Hematopoietic multipotent progenitor cell treated with erythropoietin and hydrocortisone succinate and interleukin-3 and kit ligand, for 6 days (in vitro differentiated cells): ENCODE results near the gene PLXNA2.
A peak's percentile ranks its signal among the peaks of the same experiment; 100 is the strongest.

ENCODE experiments used
- DNase-seq: peaks from one replicate; pipeline ENCODE4 v3.0.0-alpha.2; 2015

The PLXNA2 gene

DNA sequence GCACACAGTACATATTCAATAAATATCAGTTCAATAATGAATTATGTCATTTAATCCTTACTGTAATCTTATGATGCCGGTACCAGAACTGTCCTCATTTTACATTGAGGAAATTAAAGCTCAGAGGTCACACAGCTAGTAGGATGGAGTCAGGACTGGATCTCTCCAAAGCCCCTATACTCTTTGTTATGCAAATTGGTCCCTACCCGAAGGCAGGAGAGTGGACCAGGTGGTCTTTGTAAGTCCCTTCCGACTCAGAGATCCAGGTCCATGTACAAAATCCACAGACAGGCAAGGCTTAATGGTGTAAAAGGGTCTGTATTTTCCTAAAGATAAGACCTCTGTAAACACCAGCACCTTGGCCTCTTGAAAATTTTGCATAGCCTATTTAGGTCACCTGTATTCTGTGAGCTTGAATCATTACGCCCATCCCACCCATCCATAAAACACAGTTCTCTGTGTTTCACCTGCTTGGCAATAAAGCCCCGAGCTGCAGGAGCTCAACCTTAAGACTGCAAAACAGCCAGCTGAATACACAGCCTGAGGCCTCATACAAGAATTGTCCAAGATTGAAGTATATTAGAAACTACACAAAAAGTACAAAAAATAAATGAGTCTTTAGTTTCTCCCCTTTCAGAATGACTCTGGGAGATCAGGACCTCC is 41.7 kb downstream of the PLXNA2 start:
- DNase-seq, result no peak

DNA sequence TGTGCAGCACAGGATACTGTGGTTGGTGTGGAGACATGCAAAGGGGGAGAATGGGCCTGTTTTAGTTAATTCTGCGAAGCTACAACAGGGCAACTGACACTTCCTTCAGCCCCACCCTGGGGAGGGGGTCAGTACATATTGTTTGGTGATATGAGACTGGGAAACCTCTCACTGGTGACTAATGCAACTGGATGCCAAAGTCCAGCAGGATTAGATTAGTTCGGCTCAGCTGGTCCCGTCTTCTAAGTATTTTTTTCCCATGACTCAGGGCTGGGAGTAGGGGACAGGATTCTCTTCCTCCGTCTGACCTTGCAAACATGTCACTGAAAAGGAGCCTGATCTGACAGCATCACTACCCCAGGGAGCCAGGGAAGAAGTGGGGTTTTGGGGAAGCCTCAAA is 43.0 kb downstream of the PLXNA2 start:
- DNase-seq, result no peak

DNA sequence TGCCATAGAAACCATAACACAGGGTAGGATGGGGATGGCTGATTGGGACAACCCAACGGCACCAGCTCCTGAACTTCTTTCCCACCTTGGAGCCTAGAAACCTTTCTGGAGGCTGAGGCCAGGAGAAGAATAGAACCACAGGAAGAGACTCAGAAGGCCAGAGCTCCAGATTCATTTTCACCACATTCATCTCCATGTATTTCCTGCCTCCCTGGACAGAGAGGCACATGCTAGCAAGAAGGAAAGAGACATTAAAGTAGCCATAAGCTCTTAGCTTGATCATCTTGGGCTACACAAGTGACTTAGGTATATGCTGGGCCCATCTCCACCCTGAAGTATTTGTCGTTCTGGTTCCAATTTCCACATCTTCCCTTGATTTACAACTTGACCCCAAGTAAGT is 44.1 kb downstream of the PLXNA2 start:
- no peak for DNase-seq

DNA sequence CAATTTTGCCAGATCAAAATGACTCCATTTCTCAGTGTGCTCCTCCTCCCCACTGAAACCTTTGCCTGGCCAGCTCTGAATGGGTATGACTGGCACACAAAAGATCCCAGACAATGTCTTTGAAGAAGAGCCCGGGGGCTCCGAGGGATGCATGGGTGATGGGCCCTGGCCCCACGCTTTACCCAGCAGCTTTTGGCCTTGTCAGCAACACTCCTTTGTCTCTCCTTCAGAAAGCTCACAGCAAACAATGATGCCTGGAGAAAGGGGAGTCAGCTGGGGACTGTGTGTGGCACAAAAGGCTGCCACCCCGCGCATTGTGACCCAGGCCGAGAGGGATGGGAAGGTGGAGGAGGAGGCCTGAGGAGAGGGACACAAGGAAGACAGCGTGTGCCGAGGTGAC is 45.9 kb downstream of the PLXNA2 start:
- DNase-seq, result no peak

DNA sequence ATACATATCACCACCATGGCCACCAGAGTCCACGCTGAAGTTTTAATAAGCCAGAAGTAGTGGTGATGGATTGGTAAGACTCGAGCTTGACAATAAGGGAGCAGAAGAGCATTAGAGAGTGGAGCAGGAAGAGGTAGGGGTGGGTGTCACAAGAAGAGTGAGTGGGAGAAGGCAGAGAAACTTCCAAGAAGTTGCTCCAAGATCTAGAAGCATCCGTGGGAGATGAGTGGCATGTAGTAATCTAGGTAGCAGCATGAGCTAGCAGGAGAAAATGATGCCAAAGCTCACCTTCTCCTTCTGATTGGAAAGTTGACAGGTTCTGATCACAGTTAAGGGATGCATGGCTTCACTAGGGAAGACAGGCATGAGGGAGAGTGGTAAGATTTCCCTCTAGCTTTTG is 49.2 kb downstream of the PLXNA2 start:
- DNase-seq, result no peak

DNA sequence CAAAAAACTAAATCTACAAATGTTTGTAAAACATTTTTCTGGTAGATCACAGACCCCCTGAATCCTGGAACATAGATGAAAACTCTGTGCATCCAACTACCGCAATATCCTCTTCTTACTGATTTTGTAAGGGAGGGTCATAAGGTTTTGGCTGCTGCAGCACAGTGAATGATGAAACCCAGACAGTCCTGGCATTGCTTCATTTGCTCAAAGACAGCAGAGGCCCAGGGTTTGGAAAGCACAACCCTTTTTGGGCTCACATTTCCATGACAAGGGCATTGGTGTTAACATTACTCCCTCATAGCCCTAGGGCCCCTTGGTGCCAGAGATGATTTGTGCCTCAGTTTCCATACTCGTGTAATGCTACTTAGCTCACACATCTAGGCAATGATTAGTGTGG is 51.2 kb downstream of the PLXNA2 start:
- no peak for DNase-seq

DNA sequence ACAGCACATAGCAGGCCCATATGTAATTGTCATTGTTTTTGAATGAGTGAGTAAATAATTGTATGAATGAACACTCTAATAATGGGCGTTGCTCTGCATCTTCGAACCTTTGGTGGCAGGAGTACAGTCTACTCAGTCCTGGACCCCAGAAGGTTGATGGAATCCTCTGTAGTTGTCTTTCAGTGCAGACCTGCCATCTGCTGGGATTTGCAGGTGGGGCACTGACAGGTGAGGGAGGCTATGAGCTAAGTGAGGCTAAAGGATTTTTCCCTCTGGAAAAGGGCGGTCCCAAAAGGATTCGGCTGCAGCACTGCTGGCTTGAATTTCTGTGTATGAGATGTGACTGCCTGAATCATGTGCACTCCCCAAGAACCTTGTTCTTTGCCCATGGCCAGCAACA is 53.4 kb downstream of the PLXNA2 start:
- no peak for DNase-seq

DNA sequence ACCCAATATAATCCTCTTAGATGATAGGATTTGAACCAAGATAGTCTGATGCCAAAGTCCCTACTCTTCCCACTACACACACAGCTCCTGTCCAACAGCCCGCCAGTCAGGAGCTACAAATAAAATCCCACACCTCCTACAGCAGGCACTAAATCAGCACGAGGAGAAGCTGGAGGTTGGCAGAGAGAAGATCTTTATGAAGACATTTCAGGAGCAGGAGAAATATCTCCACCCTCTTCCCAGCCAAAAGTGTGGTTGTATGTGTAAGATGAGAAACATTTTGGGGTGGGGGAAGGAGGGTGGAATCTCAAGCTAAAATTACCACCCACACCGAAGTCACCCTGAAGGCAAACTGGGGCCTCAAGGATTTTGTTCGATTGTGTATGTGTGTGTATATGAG is 54.5 kb downstream of the PLXNA2 start:
- no peak for DNase-seq

DNA sequence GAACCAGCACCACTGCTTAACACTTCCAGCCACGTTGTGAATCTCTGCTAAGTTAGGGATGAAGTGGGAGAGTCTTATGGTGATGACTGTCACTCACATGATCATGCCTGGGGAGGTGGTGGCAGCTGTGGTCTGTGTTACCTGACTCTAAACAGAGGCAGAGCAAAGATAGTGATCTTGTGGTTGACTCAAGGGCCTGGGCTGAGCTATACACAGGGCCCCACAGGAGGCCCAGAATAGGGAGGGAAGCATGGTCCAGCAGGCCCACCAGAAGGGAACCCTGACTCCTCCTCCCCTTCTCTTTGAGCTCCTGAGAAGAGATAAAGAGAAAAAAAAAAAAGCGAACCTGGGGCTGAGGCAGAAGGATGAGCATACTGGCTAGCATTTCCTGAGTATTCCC is 55.0 kb downstream of the PLXNA2 start:
- no peak for DNase-seq

DNA sequence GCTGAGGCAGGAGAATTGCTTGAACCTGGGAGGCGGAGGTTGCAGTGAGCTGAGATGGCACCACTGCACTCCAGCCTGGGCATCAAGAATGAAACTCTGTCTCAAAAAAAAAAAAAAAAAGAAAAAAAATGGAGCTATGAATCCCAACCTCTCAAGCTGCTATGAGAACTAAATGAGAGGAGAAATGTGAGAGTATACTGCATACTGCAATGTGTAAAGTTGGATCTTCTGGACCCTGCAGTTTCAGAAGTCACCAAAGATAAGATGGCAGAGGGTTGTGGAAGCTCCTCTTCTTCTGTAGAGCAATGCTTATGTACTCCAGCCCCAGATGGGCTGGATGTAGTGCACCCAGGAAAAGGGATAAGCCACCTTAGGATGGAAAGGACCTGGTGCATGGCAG is 55.6 kb downstream of the PLXNA2 start:
- DNase-seq, result no peak

DNA sequence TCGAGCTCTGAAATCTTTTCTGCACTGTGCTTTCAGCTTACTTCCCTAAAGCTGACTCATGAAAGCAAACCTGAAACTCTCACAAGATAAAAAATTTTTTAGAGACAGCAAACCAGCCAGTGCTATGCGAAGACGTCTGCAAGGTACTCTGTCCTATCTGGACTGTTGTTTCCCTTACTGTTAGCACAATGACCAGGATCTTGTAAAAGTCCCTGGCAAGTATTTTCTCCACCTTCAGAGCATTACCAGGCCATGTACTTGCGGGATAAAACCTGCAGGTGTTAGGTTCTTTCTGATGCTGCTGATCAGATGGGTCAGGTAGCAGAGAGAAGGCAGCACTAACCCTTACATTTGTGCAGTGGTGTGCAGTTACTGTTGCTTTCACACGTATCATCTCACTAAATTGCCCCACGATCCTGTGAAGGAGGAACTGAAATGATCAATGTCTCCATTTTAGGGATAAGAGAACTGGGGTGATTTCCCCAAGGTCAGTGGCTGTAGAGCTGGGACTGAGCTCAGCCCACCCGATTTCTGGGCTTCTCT is 56.6 kb downstream of the PLXNA2 start:
- DNase-seq, result peak; percentile 30

DNA sequence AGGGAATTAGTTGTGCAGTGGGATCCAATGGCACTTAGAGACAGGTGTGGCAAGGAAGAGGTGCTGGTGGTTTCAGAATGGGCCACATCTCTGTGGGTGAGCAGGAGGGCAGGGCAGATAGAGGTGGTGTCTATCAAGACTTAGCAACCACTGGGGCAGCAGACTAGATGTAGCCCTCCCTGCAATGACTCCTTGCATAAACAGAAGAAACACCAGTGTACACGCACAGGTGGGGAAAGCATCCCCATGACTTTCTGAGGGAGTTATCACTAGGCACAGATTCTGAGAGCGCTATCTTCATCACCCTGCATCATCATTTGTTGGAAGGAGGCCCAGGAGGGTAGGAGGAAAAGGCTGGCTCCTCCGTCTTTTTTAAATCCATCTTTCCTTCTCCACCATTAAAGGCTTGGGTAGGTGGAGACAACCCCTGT is 58.4 kb downstream of the PLXNA2 start:
- peak; percentile 60 for DNase-seq

DNA sequence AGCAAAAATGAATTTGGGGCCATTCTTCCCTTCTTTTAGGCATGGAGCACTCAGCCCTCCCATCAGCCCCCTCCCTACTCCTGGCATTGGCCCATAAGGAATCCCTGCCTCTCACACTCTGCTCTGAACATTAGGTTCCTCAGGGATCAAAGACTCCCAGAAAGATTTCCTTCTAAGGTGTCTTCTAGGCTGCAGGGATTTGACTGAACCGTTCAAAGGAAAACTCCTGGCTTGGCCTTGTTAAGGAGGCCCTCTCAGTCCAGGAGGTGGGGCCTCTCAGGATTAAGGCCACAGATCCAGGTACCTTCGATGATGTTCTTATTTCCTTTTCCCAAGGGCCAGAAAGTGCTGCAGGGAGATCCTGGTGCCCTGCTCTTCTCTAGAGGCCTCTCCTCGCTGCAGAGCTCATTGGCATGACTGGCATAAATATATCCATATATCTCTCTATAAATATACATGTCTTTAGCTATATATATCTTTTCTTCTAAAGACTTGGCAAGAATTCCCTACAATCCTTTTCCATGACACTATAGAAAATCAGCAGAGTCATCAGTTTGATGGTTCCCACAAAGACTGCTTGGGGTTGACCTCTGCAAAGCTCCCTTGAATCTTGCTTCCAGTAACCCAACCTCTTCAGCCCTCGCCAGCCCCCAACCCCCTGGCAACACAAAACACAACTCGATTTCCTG is 59.1 kb downstream of the PLXNA2 start:
- no peak for DNase-seq

DNA sequence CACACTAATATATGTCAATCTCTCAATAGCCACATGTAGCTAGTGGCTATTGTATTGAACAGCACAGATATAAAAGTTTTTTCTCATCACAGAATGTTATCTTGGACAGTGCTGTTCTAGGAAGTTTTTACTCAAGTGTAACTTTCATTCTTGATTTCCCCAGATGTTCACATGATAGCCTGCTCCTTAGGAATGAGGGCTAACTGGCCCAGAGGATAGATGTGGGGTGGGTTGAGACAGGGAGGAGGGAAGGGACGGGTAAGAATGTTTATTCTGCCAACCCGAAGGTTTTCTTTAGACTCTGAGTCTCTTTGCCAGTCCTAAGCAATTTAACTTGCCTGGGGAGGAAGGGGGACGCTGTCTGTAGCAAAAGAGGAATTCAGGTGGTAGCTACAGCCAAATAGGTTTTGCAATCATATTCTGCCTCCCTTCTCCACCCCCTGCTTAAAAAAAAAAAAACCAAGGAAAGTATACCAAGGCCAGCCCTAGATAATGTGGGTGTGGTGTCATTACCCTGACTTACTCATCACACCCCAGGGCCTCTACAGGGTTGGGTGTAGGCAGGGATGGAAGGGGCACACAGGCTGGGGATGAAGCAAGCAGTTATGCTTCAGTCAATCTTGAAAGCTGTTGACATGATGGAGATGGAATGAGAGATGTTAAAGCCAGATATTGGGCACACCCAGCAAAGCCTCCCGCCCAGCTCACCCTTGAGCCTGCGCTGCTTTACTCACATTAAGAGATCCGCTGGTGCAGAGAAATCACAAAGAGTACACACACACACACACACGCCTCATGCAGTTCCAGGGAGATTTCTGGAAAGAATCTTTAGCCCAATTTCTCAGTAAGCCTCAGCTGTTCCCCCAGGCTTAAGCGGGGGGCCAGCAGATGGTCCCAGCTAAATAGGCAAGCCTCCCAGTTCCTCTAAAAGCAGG is 59.9 kb downstream of the PLXNA2 start:
- peak; percentile 97 for DNase-seq

DNA sequence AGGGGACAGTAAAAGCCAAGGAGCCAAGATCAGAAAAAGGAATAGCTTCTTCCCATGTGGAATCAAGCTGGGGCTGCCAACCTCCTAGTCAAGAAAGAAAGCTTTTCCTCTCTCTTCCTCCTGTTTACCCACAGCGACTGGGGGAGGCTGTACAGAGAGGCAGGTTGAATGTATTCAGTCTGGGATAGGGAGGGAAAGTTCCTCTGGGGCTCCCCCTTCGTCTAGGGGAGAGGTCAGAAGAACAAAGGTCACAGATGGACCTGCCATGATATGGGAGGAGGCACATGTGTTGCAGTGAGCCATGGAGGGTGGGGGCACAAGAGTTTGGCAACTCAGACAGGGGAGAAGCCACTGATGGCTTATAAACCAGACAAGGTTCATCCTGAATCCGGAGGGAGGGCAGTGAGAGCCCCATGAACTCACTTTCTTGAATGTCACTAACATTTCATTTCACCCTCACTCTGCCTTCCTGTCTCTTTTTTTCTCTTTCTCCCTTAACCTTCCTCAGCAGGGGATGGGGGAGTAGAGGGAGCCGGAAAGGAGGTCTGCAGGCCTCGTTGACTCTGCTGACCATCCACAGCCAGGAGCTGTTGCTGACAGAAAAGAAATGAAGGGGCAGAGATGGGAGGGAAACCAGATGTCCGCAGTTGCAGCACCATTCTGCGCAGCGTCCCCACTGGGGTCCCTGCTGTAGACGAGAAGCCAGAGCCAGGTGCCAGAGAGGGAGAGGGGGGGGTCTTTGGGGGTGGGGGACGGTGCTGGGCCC is 61.1 kb downstream of the PLXNA2 start:
- no peak for DNase-seq

DNA sequence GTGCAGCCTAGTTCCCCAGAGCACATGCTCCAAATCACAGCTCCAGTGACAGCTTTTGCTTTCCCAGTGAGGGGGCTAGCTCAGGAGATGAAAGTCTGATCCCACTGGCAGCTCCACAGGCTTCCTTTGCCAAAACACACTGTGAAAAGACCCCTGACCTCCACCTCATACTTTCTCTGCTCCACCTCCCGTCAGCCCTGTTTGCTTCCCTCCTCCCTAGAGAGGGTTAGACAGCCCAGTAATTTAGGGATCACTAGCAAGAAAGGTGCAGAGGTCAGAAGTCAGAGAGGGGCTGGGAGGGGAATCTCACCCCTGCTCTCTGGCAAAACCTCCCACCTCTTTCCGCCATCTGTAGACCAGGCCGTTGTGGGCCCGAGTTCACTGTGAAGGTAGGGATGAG is 62.8 kb downstream of the PLXNA2 start:
- no peak for DNase-seq

DNA sequence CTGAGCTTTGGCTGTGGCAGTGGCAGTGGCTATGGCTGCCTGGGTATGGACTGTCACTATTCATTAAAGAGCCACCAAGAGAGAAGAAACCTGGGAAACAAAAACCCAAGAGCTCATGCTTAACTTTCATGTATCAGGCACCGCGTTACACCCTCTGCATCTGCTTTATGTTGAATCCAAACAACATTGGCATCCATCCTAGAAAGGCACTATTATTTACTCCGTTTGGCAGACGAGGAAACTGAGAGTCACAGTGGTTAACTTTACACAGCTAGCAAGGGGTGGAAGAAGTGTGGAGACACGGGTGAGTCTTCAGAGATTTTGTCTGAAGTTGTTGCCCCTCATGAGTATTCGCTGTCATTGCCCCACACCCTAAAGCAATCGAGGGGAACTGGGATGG is 63.8 kb downstream of the PLXNA2 start:
- no peak for DNase-seq

DNA sequence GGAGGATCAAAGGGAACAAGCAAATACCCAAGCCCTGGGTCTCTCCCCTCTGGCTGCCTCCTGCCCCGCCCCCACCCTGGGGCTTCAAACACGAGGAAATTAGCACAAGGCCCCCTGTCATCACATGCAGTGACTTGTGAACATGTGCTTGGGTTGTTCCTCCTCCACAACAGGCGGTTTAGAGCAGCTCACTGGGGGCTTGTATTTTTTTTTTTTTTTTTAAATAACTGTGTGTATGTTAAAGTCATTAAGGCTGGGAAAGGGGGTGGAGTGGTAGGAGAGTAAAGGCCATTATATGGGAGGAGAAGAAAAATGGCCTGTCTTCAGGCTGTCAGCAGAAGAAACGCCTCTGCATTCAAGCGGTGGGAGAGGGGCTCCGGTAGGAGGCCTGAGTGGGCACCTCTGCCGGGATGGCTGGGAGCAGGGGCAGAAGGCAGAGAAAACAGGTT is 64.2 kb downstream of the PLXNA2 start:
- DNase-seq, result no peak

DNA sequence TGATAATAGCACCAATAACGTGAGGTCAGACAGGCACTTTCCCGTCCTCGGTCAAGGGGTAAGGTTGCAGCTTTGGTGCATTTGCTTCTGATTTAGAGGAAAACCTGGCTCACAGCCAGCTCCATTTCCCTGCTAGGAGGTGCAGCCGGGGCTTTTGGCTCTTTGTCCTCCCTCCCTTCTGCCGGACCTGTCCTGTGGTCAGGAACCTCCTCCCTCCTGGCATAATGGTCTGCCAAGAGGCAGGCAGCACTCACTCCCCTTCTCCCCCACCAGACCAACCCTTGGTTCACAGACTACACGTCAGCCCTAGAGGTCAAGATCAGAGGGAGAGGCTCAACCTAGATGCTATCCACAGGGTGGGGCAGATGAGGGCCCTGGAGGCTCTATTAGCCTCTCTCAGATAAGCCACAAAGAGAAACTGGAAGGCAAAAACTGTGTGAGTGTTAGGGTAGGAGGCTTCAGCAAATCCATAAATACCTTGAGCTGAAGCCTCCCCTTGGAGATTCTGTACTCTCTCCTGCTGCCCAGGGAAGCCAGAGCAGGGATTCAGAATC is 64.8 kb downstream of the PLXNA2 start:
- DNase-seq, result peak; percentile 55

DNA sequence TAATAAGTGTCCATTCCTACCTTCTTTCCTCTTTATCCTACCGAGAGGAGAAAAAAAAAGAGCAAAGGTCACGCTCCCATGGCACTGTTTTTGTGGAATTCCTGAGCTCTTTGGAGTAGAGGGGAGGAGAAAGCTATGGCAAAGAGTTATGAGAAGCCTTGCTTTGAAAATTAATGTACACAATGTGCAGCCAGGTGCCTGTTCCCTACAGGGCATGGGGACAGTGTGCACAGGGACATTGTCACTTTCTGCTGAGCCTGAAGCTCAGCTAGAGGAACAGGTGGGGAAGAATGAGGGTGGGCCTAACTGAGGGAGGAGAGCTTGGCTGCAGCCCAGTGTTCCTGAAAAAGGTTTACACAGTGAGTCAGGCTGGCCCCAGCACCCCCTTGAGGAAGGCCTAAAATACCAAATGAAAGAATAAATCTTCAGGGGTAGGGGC is 66.1 kb downstream of the PLXNA2 start:
- DNase-seq, result no peak

DNA sequence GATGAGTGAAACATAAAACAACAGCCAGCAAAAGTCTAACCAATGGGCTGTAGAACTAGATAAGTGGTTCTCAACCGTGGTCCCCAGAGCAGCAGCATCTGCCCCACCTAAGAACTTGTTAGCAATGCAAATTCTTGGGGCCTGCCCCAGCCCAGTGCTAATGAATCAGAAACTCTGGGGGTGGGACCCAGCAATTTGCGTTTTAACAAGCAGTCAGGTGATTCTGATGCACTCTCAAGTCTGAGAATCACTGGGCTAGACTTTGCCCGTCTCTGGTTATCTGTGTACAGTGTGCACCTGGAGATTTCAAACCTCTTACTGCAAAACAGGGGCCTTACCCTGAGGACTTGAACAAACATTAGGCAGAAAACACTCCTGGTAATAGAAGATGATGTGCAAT is 66.5 kb downstream of the PLXNA2 start:
- DNase-seq, result no peak

DNA sequence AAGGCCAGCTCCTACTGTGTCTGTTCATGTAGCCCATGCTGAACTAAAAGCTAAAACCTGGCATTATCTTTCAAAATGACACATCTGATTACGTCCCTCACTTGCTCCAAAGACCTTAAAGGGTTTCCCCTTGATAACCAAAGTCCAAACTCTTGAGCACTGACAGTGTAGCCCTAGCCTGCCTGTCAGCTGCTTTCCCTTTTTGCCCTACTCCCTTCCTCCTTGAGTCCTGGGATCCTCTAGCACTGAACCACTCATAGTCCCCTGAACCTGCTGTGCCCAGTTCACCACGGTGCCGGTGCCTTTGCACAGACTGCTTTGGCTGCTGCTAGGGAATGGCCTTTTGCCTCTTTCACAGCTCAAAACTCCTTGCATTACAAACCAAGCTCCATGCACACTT is 67.5 kb downstream of the PLXNA2 start:
- no peak for DNase-seq
